Activated CD4-positive, alpha-beta memory T cell treated with anti-CD3 and anti-CD28 coated beads, Interleukin-2, amount 10 ng/mL, durations not matched to agents 7 days and 5 days (primary cell): ENCODE measurements around the gene AUH. TPM values are rescaled to one million over a fixed set of nuclear protein-coding genes. Genes with fewer than 3 reads are reported as not detected.
A peak's percentile ranks its signal among the peaks of the same experiment; 100 is the strongest.

Experiments used
- CTCF ChIA-PET: fragments of 350-600 bp; sonication (Branson Sonifier 250); formaldehyde crosslinking; loops from one replicate; lab custom pipeline; 2021; ENCODE audit warnings: antibody characterized with exemption, inconsistent platforms; lab: Charles Lee
- POLR2A ChIA-PET: fragments of 350-600 bp; sonication (Branson Sonifier 250); formaldehyde crosslinking; loops from one replicate; lab custom pipeline; 2021; ENCODE audit warnings: antibody characterized with exemption; lab: Charles Lee
- DNase-seq: peaks from one replicate; pipeline ENCODE4 v3.0.0-alpha.2; 2020
- H3K27ac Mint-ChIP-seq: one replicate; pipeline ENCODE4 v1.8.0; 2021; ENCODE audit warnings: mild to moderate bottlenecking, mixed read lengths
- H3K27me3 Mint-ChIP-seq: one replicate; pipeline ENCODE4 v1.8.0; 2021; ENCODE audit warnings: mixed read lengths
- H3K36me3 Mint-ChIP-seq: one replicate; pipeline ENCODE4 v1.8.0; 2021; ENCODE audit warnings: low read depth, mixed read lengths
- H3K4me1 Mint-ChIP-seq: one replicate; pipeline ENCODE4 v1.8.0; 2021; ENCODE audit warnings: mixed read lengths
- H3K4me3 Mint-ChIP-seq: one replicate; pipeline ENCODE4 v1.8.0; 2021; ENCODE audit warnings: mild to moderate bottlenecking, mixed read lengths
- H3K9me3 Mint-ChIP-seq: one replicate; pipeline ENCODE4 v1.8.0; 2021; ENCODE audit warnings: mixed read lengths
- total RNA-seq, 2 experiments: library from RNA; stranded (reverse); gene quantifications; one replicate each; pipeline ENCODE4 v1.2.3, GENCODE V29; 2021

Gene AUH
- total RNA-seq, 2 experiments from 2014 or later: 34.8 to 39.3 TPM

- Mint-ChIP-seq H3K4me3 (peak overlapping the region; percentile 40), H3K36me3 (peaks cover 24% of the 10 kb centered on the region), H3K4me1 (peaks cover 64% of the 10 kb centered on the region), H3K9me3 (peaks cover 8% of the 10 kb centered on the region), H3K27me3 (no peaks in the 10 kb centered on the region), H3K27ac (peak overlapping the region; percentile 92)
- CTCF ChIA-PET: interaction anchor here (1.0 to 5.0 kb wide), 4 partner anchors 10 to 75 kb away, joined by 3 to 32 read pairs (median 9); no protein-coding TSS in a partner anchor
- peak; percentile 69 for DNase-seq
- POLR2A ChIA-PET: interaction anchor here (0.7 to 7.1 kb wide), 19 partner anchors 9 to 249 kb away, joined by 3 to 132 read pairs (median 6); partner anchors contain the start of gene NFIL3
Measured at GRCh38 chr9:91177661-91178280, 183.9 kb downstream of the AUH start.

- ChIA-PET POLR2A (interaction anchor here (0.6 to 7.1 kb wide), 18 partner anchors 10 to 249 kb away, joined by 3 to 132 read pairs (median 6); partner anchors contain the start of gene NFIL3), CTCF (interaction anchor here (1.5 to 5.0 kb wide), 4 partner anchors 12 to 76 kb away, joined by 5 to 32 read pairs (median 9); no protein-coding TSS in a partner anchor)
- H3K4me1 Mint-ChIP-seq: peaks cover 71% of the 10 kb centered on the region
- peak overlapping the region; percentile 92 for H3K27ac Mint-ChIP-seq
- H3K36me3 Mint-ChIP-seq: peaks cover 31% of the 10 kb centered on the region
- peaks cover 15% of the 10 kb centered on the region for H3K9me3 Mint-ChIP-seq
- no peaks in the 10 kb centered on the region for H3K27me3 Mint-ChIP-seq
- H3K4me3 Mint-ChIP-seq: peak overlapping the region; percentile 40
- DNase-seq: no peak
Measured at GRCh38 chr9:91177081-91177480, 184.6 kb downstream of the AUH start.

GRCh38 chr9:91176426-91176825 is 185.3 kb downstream of the AUH start:
- Mint-ChIP-seq H3K9me3 (peaks cover 21% of the 10 kb centered on the region), H3K27me3 (no peaks in the 10 kb centered on the region), H3K4me1 (peaks cover 75% of the 10 kb centered on the region), H3K36me3 (peaks cover 37% of the 10 kb centered on the region), H3K4me3 (no peak overlapping the region), H3K27ac (peak overlapping the region; percentile 92)
- ChIA-PET CTCF (interaction anchor here (1.4 to 5.0 kb wide), 3 partner anchors 8 to 14 kb away, joined by 5 to 32 read pairs (median 7); no protein-coding TSS in a partner anchor), POLR2A (interaction anchor here (0.6 to 7.1 kb wide), 8 partner anchors 10 to 248 kb away, joined by 3 to 132 read pairs (median 12); partner anchors contain the start of gene NFIL3)
- DNase-seq: peak; percentile 9

GRCh38 chr9:91174772-91175171 is 186.9 kb downstream of the AUH start:
- Mint-ChIP-seq H3K27me3 (no peaks in the 10 kb centered on the region), H3K4me3 (peak overlapping the region; percentile 18), H3K9me3 (peaks cover 34% of the 10 kb centered on the region), H3K27ac (peak overlapping the region; percentile 76), H3K4me1 (peaks cover 73% of the 10 kb centered on the region), H3K36me3 (peaks cover 54% of the 10 kb centered on the region)
- DNase-seq: peak; percentile 6
- POLR2A ChIA-PET: interaction anchor here (0.6 to 7.1 kb wide), 12 partner anchors 10 to 314 kb away, joined by 3 to 132 read pairs (median 8); partner anchors contain the start of gene NFIL3
- CTCF ChIA-PET: interaction anchor here (1.0 to 5.0 kb wide), 5 partner anchors 10 to 141 kb away, joined by 3 to 32 read pairs (median 5); no protein-coding TSS in a partner anchor

GRCh38 chr9:91172329-91172728 is 189.4 kb downstream of the AUH start:
- Mint-ChIP-seq H3K9me3 (peaks cover 44% of the 10 kb centered on the region), H3K4me3 (no peak overlapping the region), H3K27me3 (no peaks in the 10 kb centered on the region), H3K27ac (no peak overlapping the region), H3K36me3 (peaks cover 67% of the 10 kb centered on the region), H3K4me1 (peaks cover 57% of the 10 kb centered on the region)
- DNase-seq: no peak
- ChIA-PET POLR2A (no interaction called here), CTCF (no interaction called here)

- H3K27ac Mint-ChIP-seq: no peak overlapping the region
- H3K36me3 Mint-ChIP-seq: peaks cover 68% of the 10 kb centered on the region
- ChIA-PET CTCF (no interaction called here), POLR2A (no interaction called here)
- H3K4me1 Mint-ChIP-seq: peaks cover 55% of the 10 kb centered on the region
- no peak overlapping the region for H3K4me3 Mint-ChIP-seq
- DNase-seq: no peak
- H3K27me3 Mint-ChIP-seq: no peaks in the 10 kb centered on the region
- H3K9me3 Mint-ChIP-seq: peaks cover 44% of the 10 kb centered on the region
Measured at GRCh38 chr9:91170951-91171350, 190.8 kb downstream of the AUH start.

GRCh38 chr9:91166796-91167366 is 194.8 kb downstream of the AUH start:
- Mint-ChIP-seq H3K4me1 (peaks cover 59% of the 10 kb centered on the region), H3K9me3 (peaks cover 27% of the 10 kb centered on the region), H3K27ac (no peak overlapping the region), H3K36me3 (peaks cover 58% of the 10 kb centered on the region), H3K27me3 (no peaks in the 10 kb centered on the region), H3K4me3 (no peak overlapping the region)
- POLR2A ChIA-PET: interaction anchor here (4.9 to 10.6 kb wide), 2 partner anchors 10 to 27 kb away, joined by 132 to 167 read pairs; no protein-coding TSS in a partner anchor
- CTCF ChIA-PET: no interaction called here
- DNase-seq: no peak

- H3K4me1 Mint-ChIP-seq: peaks cover 70% of the 10 kb centered on the region
- POLR2A ChIA-PET: interaction anchor here (0.8 to 10.6 kb wide), 23 partner anchors 12 to 264 kb away, joined by 3 to 346 read pairs (median 14); partner anchors contain the start of genes AUH and NFIL3
Measured at GRCh38 chr9:91164724-91165520, 196.8 kb downstream of the AUH start.

More at GRCh38 chr9:91164724-91165520, 196.8 kb downstream of the AUH start:
- Mint-ChIP-seq H3K27me3 (no peaks in the 10 kb centered on the region), H3K36me3 (peaks cover 53% of the 10 kb centered on the region), H3K27ac (peak overlapping the region; percentile 94), H3K4me3 (peak overlapping the region; percentile 88), H3K9me3 (peaks cover 11% of the 10 kb centered on the region)
- DNase-seq: peak; percentile 91
- CTCF ChIA-PET: interaction anchor here (0.8 to 4.1 kb wide), 13 partner anchors 11 to 261 kb away, joined by 3 to 32 read pairs (median 4); no protein-coding TSS in a partner anchor

Other genes with a start within 250 kb of the AUH start
- 100 to 1,000 TPM in 1 of 2 experiments, 10 to 100 TPM in 1; 98.9 to 100 TPM for gene NFIL3, start 61.9 kb upstream of the AUH start, total RNA-seq